WTC11 (cell line): ENCODE measurements around the gene CEP250. TPM values are rescaled to one million over a fixed set of nuclear protein-coding genes. Genes with fewer than 3 reads are reported as not detected.

Experiments
- ATAC-seq: fragments of 200-7000 bp; cut with Tn5 transposase; 2 replicates; pipeline ENCODE4 v1.10.0; 2021; ENCODE audit warnings: mild to moderate bottlenecking, moderate library complexity
- CTCF ChIA-PET: fragments of 300-600 bp; sonication (Branson Sonifier 250); formaldehyde crosslinking; loops from one replicate; lab custom pipeline; 2021; ENCODE audit warnings: antibody characterized with exemption; lab: Charles Lee
- POLR2A ChIA-PET: fragments of 350-600 bp; sonication (Branson Sonifier 250); formaldehyde crosslinking; loops from one replicate; lab custom pipeline; 2021; ENCODE audit warnings: antibody characterized with exemption; lab: Charles Lee
- DNase-seq: peaks from one replicate; pipeline ENCODE4 v3.0.0; 2021; ENCODE audit warnings: low spot score
- H3K27ac Mint-ChIP-seq: 2 replicates; pipeline ENCODE4 v1.8.0; 2021; ENCODE audit warnings: mixed read lengths
- H3K27me3 Mint-ChIP-seq: 2 replicates; pipeline ENCODE4 v1.8.0; 2021; ENCODE audit warnings: low read depth, mild to moderate bottlenecking, moderate library complexity, mixed read lengths
- H3K36me3 Mint-ChIP-seq: 2 replicates; pipeline ENCODE4 v1.8.0; 2021; ENCODE audit warnings: mixed read lengths
- H3K4me1 Mint-ChIP-seq: 2 replicates; pipeline ENCODE4 v1.8.0; 2022; ENCODE audit warnings: mixed read lengths
- H3K4me3 Mint-ChIP-seq: 2 replicates; pipeline ENCODE4 v1.8.0; 2021; ENCODE audit warnings: mild to moderate bottlenecking, moderate library complexity, mixed read lengths
- H3K9me3 Mint-ChIP-seq: 2 replicates; pipeline ENCODE4 v1.8.0; 2021; ENCODE audit warnings: mixed read lengths
- ATF1 ChIP-seq: sonication (generic); formaldehyde crosslinking; IDR thresholded peaks from 2 replicates; pipeline ENCODE4 v1.8.1; 2023; ENCODE audit warnings: mild to moderate bottlenecking, moderate library complexity, missing genetic modification reagents
- CDX4 ChIP-seq: fragments of 250-450 bp; sonication (Bioruptor Pico); IDR thresholded peaks from 2 replicates; pipeline ENCODE4 v1.9.0; 2021; ENCODE audit warnings: moderate library complexity, mild to moderate bottlenecking, inconsistent platforms, borderline replicate concordance
- E2F4 ChIP-seq: sonication (generic); formaldehyde crosslinking; IDR thresholded peaks from 2 replicates; pipeline ENCODE4 v1.8.1; 2022; ENCODE audit warnings: low read depth, mild to moderate bottlenecking, moderate library complexity, missing genetic modification reagents, borderline replicate concordance
- ESRRA ChIP-seq: sonication (generic); formaldehyde crosslinking; IDR thresholded peaks from 2 replicates; pipeline ENCODE4 v1.8.1; 2022; ENCODE audit warnings: mild to moderate bottlenecking, missing genetic modification reagents, borderline replicate concordance
- MAX ChIP-seq: sonication (generic); formaldehyde crosslinking; IDR thresholded peaks from 2 replicates; pipeline ENCODE4 v1.8.0; 2022; ENCODE audit warnings: mild to moderate bottlenecking, missing genetic modification reagents
- NR2C2 ChIP-seq: sonication (generic); formaldehyde crosslinking; IDR thresholded peaks from 2 replicates; pipeline ENCODE4 v1.8.0; 2022; ENCODE audit warnings: mild to moderate bottlenecking, missing genetic modification reagents
- SMAD3 ChIP-seq: sonication (generic); formaldehyde crosslinking; IDR thresholded peaks from 2 replicates; pipeline ENCODE4 v1.8.0; 2022; ENCODE audit warnings: missing genetic modification reagents, mild to moderate bottlenecking, borderline replicate concordance
- TEAD4 ChIP-seq: sonication (generic); formaldehyde crosslinking; IDR thresholded peaks from 2 replicates; pipeline ENCODE4 v1.8.0; 2022; ENCODE audit warnings: mild to moderate bottlenecking, missing genetic modification reagents
- USF2 ChIP-seq: sonication (generic); formaldehyde crosslinking; IDR thresholded peaks from 2 replicates; pipeline ENCODE4 v1.8.1; 2023; ENCODE audit warnings: mild to moderate bottlenecking, missing genetic modification reagents, moderate library complexity
- ZNF263 ChIP-seq: sonication (generic); formaldehyde crosslinking; IDR thresholded peaks from 2 replicates; pipeline ENCODE4 v1.8.1; 2022; ENCODE audit warnings: low read depth, mild to moderate bottlenecking, moderate library complexity, missing genetic modification reagents
- ZNF423 ChIP-seq: fragments of 250-450 bp; sonication (Bioruptor Pico); IDR thresholded peaks from 2 replicates; pipeline ENCODE4 v2.1.2; 2022; ENCODE audit warnings: mild to moderate bottlenecking, moderate library complexity
- total RNA-seq: library from RNA; stranded (reverse); gene quantifications from 3 replicates; pipeline ENCODE4 v1.2.3, GENCODE V29; 2021
- TF ChIP-seq, protein P1 (sequence below): fragments of 250-450 bp; sonication (Bioruptor Pico); IDR thresholded peaks from 2 replicates; pipeline ENCODE4 v1.9.0; 2021; ENCODE audit warnings: mild to moderate bottlenecking, borderline replicate concordance
- TF ChIP-seq, protein P2 (sequence below): sonication (generic); formaldehyde crosslinking; conservative IDR thresholded peaks from 2 replicates; pipeline ENCODE4 v1.8.1; 2022; ENCODE audit warnings: mild to moderate bottlenecking, missing genetic modification reagents
- TF ChIP-seq, protein P3 (sequence below): sonication (generic); formaldehyde crosslinking; IDR thresholded peaks from 2 replicates; pipeline ENCODE4 v1.8.1; 2023; ENCODE audit warnings: mild to moderate bottlenecking, moderate library complexity, missing genetic modification reagents
- TF ChIP-seq, protein P4 (sequence below): sonication (generic); formaldehyde crosslinking; IDR thresholded peaks from 2 replicates; pipeline ENCODE4 v1.8.1; 2023; ENCODE audit warnings: mild to moderate bottlenecking, missing genetic modification reagents, borderline replicate concordance

The CEP250 gene
- total RNA-seq, 1 experiment from 2014 or later, result 63.1 TPM

GRCh38 chr20:35563834-35564233 is 108.4 kb downstream of the CEP250 start:
- ChIA-PET CTCF (no interaction called here), POLR2A (interaction anchor here (0.5 to 0.6 kb wide), 2 partner anchors 57 to 301 kb away, joined by 3 read pairs; no protein-coding TSS in a partner anchor)
- Mint-ChIP-seq H3K9me3 (no peaks in the 10 kb centered on the region), H3K27ac (no peak overlapping the region), H3K27me3 (no peaks in the 10 kb centered on the region), H3K4me1 (peaks cover 14% of the 10 kb centered on the region; the same call in 1 of the 2 replicates), H3K36me3 (no peaks in the 10 kb centered on the region), H3K4me3 (no peak overlapping the region)
- ATAC-seq (no peak), DNase-seq (no peak)
- TF ChIP-seq, protein P1, sequence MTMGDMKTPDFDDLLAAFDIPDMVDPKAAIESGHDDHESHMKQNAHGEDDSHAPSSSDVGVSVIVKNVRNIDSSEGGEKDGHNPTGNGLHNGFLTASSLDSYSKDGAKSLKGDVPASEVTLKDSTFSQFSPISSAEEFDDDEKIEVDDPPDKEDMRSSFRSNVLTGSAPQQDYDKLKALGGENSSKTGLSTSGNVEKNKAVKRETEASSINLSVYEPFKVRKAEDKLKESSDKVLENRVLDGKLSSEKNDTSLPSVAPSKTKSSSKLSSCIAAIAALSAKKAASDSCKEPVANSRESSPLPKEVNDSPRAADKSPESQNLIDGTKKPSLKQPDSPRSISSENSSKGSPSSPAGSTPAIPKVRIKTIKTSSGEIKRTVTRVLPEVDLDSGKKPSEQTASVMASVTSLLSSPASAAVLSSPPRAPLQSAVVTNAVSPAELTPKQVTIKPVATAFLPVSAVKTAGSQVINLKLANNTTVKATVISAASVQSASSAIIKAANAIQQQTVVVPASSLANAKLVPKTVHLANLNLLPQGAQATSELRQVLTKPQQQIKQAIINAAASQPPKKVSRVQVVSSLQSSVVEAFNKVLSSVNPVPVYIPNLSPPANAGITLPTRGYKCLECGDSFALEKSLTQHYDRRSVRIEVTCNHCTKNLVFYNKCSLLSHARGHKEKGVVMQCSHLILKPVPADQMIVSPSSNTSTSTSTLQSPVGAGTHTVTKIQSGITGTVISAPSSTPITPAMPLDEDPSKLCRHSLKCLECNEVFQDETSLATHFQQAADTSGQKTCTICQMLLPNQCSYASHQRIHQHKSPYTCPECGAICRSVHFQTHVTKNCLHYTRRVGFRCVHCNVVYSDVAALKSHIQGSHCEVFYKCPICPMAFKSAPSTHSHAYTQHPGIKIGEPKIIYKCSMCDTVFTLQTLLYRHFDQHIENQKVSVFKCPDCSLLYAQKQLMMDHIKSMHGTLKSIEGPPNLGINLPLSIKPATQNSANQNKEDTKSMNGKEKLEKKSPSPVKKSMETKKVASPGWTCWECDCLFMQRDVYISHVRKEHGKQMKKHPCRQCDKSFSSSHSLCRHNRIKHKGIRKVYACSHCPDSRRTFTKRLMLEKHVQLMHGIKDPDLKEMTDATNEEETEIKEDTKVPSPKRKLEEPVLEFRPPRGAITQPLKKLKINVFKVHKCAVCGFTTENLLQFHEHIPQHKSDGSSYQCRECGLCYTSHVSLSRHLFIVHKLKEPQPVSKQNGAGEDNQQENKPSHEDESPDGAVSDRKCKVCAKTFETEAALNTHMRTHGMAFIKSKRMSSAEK (CRISPR knock-in tag), result no peak
- no peak for TF ChIP-seq ESRRA (CRISPR knock-in tag)
- TF ChIP-seq MAX (CRISPR knock-in tag), result no peak
- no peak for TF ChIP-seq TEAD4 (CRISPR knock-in tag)
- TF ChIP-seq, protein P2, sequence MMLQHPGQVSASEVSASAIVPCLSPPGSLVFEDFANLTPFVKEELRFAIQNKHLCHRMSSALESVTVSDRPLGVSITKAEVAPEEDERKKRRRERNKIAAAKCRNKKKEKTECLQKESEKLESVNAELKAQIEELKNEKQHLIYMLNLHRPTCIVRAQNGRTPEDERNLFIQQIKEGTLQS, result no peak
- TF ChIP-seq ZNF263, result no peak
- no peak for TF ChIP-seq SMAD3 (CRISPR knock-in tag)
- TF ChIP-seq ZNF423 (CRISPR knock-in tag), result no peak
- TF ChIP-seq, protein P3, sequence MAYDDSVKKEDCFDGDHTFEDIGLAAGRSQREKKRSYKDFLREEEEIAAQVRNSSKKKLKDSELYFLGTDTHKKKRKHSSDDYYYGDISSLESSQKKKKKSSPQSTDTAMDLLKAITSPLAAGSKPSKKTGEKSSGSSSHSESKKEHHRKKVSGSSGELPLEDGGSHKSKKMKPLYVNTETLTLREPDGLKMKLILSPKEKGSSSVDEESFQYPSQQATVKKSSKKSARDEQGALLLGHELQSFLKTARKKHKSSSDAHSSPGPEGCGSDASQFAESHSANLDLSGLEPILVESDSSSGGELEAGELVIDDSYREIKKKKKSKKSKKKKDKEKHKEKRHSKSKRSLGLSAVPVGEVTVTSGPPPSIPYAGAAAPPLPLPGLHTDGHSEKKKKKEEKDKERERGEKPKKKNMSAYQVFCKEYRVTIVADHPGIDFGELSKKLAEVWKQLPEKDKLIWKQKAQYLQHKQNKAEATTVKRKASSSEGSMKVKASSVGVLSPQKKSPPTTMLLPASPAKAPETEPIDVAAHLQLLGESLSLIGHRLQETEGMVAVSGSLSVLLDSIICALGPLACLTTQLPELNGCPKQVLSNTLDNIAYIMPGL, result no peak
- TF ChIP-seq CDX4 (CRISPR knock-in tag), result no peak
- TF ChIP-seq E2F4 (CRISPR knock-in tag), result no peak
- TF ChIP-seq NR2C2 (CRISPR knock-in tag), result no peak
- TF ChIP-seq USF2 (CRISPR knock-in tag), result no peak
- TF ChIP-seq, protein P4, sequence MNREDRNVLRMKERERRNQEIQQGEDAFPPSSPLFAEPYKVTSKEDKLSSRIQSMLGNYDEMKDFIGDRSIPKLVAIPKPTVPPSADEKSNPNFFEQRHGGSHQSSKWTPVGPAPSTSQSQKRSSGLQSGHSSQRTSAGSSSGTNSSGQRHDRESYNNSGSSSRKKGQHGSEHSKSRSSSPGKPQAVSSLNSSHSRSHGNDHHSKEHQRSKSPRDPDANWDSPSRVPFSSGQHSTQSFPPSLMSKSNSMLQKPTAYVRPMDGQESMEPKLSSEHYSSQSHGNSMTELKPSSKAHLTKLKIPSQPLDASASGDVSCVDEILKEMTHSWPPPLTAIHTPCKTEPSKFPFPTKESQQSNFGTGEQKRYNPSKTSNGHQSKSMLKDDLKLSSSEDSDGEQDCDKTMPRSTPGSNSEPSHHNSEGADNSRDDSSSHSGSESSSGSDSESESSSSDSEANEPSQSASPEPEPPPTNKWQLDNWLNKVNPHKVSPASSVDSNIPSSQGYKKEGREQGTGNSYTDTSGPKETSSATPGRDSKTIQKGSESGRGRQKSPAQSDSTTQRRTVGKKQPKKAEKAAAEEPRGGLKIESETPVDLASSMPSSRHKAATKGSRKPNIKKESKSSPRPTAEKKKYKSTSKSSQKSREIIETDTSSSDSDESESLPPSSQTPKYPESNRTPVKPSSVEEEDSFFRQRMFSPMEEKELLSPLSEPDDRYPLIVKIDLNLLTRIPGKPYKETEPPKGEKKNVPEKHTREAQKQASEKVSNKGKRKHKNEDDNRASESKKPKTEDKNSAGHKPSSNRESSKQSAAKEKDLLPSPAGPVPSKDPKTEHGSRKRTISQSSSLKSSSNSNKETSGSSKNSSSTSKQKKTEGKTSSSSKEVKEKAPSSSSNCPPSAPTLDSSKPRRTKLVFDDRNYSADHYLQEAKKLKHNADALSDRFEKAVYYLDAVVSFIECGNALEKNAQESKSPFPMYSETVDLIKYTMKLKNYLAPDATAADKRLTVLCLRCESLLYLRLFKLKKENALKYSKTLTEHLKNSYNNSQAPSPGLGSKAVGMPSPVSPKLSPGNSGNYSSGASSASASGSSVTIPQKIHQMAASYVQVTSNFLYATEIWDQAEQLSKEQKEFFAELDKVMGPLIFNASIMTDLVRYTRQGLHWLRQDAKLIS (CRISPR knock-in tag), result no peak
- no peak for TF ChIP-seq ATF1
